ENCODE results near the gene SLC24A5. TPM values are rescaled to one million over a fixed set of nuclear protein-coding genes. Genes with fewer than 3 reads are reported as not detected.

SLC24A5 gene
- total RNA-seq, 1 experiment from 2014 or later = not detected

DNA sequence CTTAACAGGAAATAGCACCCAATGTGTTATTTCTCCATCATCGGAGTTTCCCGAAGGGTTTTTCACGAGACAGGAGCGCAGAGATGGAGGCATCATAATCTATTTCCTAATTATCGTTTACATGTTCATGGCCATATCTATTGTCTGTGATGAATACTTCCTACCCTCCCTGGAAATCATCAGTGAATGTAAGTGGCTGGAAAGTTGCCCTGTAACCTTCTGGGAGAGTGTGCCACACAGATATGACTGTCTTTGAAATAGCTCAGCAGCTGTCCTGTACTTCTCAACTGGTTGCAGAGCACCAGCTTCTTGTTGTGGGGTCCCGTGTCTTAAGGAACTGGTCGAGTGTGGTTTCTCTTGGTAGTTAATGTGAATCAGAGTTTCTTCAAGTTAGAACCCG is 1.1 kb downstream of the SLC24A5 start:
- peaks cover 4% of the 10 kb centered on the region; the same call in 1 of the 2 replicates for H3K9me3 Mint-ChIP-seq
- POLR2A ChIA-PET = no interaction called here

DNA sequence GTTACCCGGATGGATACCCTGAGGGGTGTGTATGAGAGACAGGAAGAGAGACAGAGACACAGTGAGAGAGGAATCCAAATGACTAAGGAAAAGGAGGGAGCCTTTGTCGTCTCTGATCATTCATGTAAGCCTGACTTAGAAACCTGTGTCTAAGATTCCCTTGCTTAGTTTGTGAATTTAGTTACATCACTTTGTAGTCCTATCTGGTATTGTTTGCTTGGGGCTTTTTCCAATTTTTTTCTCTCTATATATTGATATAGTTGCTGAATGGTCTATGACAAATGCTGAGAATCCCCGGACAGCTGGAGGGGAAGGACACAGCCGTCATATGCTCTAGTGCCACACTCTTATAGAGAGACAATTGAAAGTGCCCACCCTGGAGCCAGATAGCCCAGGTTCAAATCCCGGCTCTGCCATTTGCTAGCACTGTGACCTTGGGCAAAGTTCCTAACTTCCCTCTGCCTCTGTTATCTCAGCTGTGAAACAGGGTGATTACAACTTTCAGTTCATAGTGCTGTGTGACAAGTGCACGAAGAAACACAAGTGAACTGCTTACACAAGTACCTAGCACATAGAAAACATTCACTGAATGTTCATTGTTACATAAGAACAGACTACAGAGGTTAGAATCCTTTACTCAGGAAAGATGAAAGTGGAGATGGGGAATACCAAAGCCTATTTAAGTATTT is 6.0 kb downstream of the SLC24A5 start:
- Mint-ChIP-seq H3K36me3 (no peaks in the 10 kb centered on the region), H3K27ac (no peak overlapping the region), H3K4me3 (no peak overlapping the region), H3K27me3 (ENCODE audit: low read depth) (no peaks in the 10 kb centered on the region), H3K4me1 (peaks cover 10% of the 10 kb centered on the region), H3K9me3 (no peaks in the 10 kb centered on the region)
- CTCF ChIA-PET = interaction anchor here (1.0 kb wide), 1 partner anchor 35 kb away, joined by 4 read pairs; no protein-coding TSS in a partner anchor
- no peak for DNase-seq (ENCODE audit: low spot score)
- POLR2A ChIA-PET = no interaction called here
- ATAC-seq = no peak
- TF ChIP-seq SP1 (CRISPR knock-in tag; conservative IDR thresholded peaks at IDR 0.05) (no peak), TCF7 (CRISPR knock-in tag; IDR thresholded peaks at IDR 0.05; ENCODE audit: low read depth) (no peak), NFE2L1 (CRISPR knock-in tag; IDR thresholded peaks at IDR 0.05) (no peak), SMAD3 (CRISPR knock-in tag; IDR thresholded peaks at IDR 0.05; ENCODE audit: borderline replicate concordance) (no peak), NR1H2 (CRISPR knock-in tag; IDR thresholded peaks at IDR 0.05) (no peak)
- TF ChIP-seq, protein P1, sequence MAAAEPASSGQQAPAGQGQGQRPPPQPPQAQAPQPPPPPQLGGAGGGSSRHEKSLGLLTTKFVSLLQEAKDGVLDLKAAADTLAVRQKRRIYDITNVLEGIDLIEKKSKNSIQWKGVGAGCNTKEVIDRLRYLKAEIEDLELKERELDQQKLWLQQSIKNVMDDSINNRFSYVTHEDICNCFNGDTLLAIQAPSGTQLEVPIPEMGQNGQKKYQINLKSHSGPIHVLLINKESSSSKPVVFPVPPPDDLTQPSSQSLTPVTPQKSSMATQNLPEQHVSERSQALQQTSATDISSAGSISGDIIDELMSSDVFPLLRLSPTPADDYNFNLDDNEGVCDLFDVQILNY (CRISPR knock-in tag; IDR thresholded peaks at IDR 0.05) = no peak
- TF ChIP-seq, protein P2, sequence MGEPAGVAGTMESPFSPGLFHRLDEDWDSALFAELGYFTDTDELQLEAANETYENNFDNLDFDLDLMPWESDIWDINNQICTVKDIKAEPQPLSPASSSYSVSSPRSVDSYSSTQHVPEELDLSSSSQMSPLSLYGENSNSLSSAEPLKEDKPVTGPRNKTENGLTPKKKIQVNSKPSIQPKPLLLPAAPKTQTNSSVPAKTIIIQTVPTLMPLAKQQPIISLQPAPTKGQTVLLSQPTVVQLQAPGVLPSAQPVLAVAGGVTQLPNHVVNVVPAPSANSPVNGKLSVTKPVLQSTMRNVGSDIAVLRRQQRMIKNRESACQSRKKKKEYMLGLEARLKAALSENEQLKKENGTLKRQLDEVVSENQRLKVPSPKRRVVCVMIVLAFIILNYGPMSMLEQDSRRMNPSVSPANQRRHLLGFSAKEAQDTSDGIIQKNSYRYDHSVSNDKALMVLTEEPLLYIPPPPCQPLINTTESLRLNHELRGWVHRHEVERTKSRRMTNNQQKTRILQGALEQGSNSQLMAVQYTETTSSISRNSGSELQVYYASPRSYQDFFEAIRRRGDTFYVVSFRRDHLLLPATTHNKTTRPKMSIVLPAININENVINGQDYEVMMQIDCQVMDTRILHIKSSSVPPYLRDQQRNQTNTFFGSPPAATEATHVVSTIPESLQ (CRISPR knock-in tag; IDR thresholded peaks at IDR 0.05) = no peak
- TF ChIP-seq, protein P3, sequence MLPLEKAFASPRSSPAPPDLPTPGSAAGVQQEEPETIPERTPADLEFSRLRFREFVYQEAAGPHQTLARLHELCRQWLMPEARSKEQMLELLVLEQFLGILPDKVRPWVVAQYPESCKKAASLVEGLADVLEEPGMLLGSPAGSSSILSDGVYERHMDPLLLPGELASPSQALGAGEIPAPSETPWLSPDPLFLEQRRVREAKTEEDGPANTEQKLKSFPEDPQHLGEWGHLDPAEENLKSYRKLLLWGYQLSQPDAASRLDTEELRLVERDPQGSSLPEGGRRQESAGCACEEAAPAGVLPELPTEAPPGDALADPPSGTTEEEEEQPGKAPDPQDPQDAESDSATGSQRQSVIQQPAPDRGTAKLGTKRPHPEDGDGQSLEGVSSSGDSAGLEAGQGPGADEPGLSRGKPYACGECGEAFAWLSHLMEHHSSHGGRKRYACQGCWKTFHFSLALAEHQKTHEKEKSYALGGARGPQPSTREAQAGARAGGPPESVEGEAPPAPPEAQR (CRISPR knock-in tag; IDR thresholded peaks at IDR 0.05) = no peak

More for the DNA sequence above, 1.1 kb downstream of the SLC24A5 start:
- Mint-ChIP-seq H3K27ac (no peak overlapping the region), H3K4me3 (no peak overlapping the region), H3K36me3 (no peaks in the 10 kb centered on the region), H3K27me3 (ENCODE audit: low read depth) (no peaks in the 10 kb centered on the region), H3K4me1 (0 out of 2 replicates have a peak, but pooled peaks cover 3% of the 10 kb centered on the region)
- no peak for TF ChIP-seq OVOL2 (CRISPR knock-in tag; IDR thresholded peaks at IDR 0.05; ENCODE audit: borderline replicate concordance)
- TF ChIP-seq FOXK1 (CRISPR knock-in tag; IDR thresholded peaks at IDR 0.05) = no peak
- TF ChIP-seq, protein P4, sequence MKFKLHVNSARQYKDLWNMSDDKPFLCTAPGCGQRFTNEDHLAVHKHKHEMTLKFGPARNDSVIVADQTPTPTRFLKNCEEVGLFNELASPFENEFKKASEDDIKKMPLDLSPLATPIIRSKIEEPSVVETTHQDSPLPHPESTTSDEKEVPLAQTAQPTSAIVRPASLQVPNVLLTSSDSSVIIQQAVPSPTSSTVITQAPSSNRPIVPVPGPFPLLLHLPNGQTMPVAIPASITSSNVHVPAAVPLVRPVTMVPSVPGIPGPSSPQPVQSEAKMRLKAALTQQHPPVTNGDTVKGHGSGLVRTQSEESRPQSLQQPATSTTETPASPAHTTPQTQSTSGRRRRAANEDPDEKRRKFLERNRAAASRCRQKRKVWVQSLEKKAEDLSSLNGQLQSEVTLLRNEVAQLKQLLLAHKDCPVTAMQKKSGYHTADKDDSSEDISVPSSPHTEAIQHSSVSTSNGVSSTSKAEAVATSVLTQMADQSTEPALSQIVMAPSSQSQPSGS (CRISPR knock-in tag; IDR thresholded peaks at IDR 0.05; ENCODE audit: borderline replicate concordance, low read depth) = no peak
- TF ChIP-seq, protein P5, sequence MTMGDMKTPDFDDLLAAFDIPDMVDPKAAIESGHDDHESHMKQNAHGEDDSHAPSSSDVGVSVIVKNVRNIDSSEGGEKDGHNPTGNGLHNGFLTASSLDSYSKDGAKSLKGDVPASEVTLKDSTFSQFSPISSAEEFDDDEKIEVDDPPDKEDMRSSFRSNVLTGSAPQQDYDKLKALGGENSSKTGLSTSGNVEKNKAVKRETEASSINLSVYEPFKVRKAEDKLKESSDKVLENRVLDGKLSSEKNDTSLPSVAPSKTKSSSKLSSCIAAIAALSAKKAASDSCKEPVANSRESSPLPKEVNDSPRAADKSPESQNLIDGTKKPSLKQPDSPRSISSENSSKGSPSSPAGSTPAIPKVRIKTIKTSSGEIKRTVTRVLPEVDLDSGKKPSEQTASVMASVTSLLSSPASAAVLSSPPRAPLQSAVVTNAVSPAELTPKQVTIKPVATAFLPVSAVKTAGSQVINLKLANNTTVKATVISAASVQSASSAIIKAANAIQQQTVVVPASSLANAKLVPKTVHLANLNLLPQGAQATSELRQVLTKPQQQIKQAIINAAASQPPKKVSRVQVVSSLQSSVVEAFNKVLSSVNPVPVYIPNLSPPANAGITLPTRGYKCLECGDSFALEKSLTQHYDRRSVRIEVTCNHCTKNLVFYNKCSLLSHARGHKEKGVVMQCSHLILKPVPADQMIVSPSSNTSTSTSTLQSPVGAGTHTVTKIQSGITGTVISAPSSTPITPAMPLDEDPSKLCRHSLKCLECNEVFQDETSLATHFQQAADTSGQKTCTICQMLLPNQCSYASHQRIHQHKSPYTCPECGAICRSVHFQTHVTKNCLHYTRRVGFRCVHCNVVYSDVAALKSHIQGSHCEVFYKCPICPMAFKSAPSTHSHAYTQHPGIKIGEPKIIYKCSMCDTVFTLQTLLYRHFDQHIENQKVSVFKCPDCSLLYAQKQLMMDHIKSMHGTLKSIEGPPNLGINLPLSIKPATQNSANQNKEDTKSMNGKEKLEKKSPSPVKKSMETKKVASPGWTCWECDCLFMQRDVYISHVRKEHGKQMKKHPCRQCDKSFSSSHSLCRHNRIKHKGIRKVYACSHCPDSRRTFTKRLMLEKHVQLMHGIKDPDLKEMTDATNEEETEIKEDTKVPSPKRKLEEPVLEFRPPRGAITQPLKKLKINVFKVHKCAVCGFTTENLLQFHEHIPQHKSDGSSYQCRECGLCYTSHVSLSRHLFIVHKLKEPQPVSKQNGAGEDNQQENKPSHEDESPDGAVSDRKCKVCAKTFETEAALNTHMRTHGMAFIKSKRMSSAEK (CRISPR knock-in tag; IDR thresholded peaks at IDR 0.05; ENCODE audit: borderline replicate concordance) = no peak
- TF ChIP-seq, protein P6, sequence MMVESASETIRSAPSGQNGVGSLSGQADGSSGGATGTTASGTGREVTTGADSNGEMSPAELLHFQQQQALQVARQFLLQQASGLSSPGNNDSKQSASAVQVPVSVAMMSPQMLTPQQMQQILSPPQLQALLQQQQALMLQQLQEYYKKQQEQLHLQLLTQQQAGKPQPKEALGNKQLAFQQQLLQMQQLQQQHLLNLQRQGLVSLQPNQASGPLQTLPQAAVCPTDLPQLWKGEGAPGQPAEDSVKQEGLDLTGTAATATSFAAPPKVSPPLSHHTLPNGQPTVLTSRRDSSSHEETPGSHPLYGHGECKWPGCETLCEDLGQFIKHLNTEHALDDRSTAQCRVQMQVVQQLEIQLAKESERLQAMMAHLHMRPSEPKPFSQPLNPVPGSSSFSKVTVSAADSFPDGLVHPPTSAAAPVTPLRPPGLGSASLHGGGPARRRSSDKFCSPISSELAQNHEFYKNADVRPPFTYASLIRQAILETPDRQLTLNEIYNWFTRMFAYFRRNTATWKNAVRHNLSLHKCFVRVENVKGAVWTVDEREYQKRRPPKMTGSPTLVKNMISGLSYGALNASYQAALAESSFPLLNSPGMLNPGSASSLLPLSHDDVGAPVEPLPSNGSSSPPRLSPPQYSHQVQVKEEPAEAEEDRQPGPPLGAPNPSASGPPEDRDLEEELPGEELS (CRISPR knock-in tag; IDR thresholded peaks at IDR 0.05) = no peak
- no peak for TF ChIP-seq ELF4 (CRISPR knock-in tag; IDR thresholded peaks at IDR 0.05; ENCODE audit: low read depth)
- no peak for TF ChIP-seq JAZF1 (CRISPR knock-in tag; IDR thresholded peaks at IDR 0.05)
- no peak for TF ChIP-seq ZNF416 (CRISPR knock-in tag; IDR thresholded peaks at IDR 0.05)
- no peak for TF ChIP-seq ZNF317 (CRISPR knock-in tag; IDR thresholded peaks at IDR 0.05; ENCODE audit: borderline replicate concordance, low read depth)
- TF ChIP-seq, protein P7, sequence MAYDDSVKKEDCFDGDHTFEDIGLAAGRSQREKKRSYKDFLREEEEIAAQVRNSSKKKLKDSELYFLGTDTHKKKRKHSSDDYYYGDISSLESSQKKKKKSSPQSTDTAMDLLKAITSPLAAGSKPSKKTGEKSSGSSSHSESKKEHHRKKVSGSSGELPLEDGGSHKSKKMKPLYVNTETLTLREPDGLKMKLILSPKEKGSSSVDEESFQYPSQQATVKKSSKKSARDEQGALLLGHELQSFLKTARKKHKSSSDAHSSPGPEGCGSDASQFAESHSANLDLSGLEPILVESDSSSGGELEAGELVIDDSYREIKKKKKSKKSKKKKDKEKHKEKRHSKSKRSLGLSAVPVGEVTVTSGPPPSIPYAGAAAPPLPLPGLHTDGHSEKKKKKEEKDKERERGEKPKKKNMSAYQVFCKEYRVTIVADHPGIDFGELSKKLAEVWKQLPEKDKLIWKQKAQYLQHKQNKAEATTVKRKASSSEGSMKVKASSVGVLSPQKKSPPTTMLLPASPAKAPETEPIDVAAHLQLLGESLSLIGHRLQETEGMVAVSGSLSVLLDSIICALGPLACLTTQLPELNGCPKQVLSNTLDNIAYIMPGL (CRISPR knock-in tag; IDR thresholded peaks at IDR 0.05) = no peak
- no peak for DNase-seq (ENCODE audit: low spot score)
- CTCF ChIA-PET = interaction anchor here (2.5 kb wide), 1 partner anchor 9 kb away, joined by 15 read pairs; no protein-coding TSS in a partner anchor
- no peak for ATAC-seq

Measured in WTC11 (cell line).